Activated CD4-positive, alpha-beta T cell treated with anti-CD3 and anti-CD28 coated beads for 4 hours (primary cell): ENCODE data around the gene RPS10.

Experiments used
- DNase-seq, 2 donors: peaks; one replicate each; pipeline ENCODE4 v3.0.0-alpha.2; 2020

RPS10 gene

DNA sequence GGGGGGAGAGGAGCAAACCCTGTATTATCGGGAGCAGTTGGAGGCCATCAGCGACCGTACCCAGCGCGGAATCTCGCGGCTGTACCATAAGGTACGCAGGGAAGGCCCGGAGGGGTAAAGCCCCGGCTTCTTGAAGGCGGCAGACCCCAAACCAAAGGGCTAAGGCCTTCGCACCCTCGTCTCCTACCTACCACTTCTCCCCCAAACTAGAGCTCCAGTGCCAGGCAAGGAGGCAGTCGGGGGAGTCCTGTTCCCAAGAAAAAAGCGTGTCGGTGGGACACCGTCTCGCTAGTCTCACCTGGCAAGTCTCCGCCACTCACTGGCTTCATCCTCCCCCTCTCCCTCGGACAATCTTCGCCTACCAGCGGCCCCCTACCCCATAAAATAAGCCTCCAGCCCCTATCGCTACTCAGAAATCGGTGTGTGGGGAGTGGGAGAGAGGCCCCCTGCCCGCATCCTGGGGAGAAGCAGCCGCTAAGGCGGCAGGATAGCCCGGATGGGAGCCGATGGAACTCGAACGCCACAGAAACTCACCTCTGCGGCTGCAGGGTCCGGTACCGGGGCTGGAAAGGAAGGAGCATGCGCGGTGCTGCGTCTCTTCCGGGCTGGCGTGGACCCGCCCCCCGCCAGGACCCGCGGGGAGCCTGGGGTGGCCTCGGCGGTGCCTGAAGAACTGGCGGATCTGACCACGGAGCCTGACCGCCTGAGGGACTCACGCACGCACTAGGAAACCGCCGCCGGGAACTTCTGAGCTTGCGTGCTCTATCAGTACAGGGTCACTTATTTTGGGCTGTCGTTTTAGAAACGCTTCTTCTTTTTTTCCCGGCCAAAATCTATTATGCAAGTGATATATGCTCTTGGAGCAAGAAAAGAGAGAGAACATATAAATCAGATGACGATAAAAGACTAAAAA lies at the start of gene RPS10:
TSS of gene RPS10 (minus strand) at position 572 of the 913 bp plus-strand sequence. CDS start 848 bp downstream, outside the sequence.
- DNase-seq: peak; percentile 90

DNA sequence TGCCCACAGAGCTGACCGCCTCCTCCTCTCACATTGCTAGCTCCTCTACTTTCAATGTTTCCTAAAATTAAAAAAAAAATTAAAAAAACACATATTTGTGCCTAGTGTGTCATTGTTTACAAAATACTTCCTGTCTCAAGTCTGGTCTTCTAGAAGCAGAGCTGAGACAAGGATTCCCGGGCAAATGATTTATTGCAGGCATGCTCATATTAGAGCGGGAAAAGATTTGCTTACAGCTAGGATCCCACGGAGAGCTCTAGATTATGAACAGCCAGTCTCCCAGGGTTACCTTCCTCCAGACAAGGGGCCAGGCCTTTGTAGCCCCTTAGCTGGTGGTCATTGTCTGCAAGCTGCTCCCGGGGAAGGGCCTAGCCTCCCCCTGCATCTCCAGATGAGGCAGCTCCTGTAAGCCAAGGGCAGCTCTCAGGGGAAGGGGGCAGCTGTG lies 49.4 kb upstream of the RPS10 start:
- no peak for DNase-seq

DNA sequence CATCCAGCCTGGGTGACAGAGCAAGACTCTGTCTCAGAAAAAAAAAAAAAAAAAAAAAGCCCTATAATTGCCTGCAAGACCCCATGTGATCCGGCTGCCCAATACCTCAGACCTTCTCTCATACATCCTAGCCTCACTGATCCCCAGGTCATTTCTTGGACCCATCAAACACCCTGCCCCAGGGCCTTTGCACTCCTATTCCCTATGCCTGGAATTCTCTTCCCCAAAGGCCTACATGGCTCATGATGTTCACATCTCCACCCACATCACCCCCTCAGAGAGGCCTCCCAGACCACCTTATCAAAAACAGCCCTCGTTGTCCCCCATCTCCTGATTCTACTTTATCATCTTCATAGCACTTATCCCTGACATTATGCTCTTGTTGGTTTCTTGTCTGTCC lies 48.9 kb upstream of the RPS10 start:
- DNase-seq: no peak

DNA sequence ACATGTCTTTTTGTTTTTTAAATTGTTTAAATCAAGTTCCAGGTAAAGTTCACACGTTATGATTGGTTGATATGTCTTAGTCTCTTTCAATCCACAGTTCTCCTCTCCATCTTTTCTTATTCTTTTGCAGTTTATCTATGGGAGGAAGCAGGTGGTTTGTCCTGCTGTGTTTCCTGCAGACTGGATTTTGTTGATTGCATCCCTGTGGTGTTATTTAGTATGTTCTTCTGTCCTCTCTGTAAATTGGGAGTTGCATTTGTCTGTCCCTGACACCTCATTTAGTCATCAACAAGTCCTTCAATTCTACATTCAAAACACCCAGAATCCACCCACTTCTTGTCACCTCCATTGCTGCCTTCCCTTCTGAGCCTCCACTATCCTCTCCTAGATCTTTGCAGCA lies 48.1 kb upstream of the RPS10 start:
- DNase-seq: no peak

DNA sequence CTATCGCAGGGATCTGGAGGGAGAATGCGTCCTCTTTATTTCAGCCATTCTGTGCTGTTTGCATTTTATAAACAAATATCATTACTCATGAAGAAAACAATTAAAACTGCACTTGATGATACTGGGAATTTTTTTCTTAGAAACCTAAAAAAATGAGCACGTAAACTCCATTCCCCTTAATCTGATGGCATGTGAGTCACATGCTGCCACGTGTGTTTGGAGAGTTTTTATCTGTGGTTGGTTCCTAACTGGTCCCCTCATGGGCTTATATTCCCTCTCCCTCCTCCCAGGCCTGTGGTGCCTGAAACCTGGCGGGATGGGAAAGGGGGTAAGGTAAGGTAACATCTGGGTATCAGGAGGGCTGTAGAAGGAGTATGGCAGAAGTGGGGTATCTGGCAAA lies 46.6 kb upstream of the RPS10 start:
- DNase-seq: no peak

DNA sequence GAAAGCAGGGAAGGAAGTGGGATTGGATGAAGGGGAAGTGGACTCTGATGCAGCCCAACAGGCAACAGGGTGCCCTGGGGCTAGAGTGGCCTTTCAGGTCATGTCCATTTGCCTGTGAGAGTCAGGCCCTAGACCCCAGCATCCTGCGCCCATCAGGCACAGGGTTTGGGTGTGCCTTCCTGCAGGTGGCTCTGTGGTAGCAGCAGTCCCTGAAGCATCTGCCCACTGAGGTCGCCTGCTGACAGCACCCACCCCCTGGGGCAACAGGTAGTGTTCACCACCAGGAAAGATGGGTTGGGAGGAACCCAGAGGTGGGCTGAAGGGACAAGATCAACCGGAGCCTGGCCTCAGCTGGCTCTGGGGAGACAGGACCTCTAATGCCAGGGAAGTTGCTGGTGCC lies 43.6 kb upstream of the RPS10 start:
- no peak for DNase-seq

DNA sequence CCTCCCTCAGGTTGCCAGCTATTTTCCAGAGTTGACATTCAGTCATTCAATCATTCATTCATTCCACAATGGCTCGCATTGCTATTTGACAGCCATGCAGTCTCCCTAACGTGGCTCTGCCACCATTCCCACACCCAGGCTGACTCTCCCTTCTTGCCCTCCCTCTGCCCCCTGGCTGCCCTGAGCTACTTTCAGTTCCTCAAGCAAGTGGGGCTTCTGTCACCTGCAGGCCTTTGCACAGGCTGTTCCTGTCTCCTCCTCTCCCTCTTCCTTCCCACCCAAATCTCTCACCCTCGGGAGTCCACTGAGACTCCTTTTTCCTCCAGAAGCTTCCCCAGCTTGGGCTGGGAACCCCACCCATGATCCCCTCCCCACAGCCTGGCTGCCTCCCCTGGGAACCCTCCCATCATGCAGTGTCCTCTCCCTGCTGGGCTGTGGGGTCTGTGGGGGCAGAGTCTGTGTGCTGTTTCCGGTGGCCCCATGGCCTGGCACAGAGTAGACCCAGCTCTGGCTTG lies 42.6 kb upstream of the RPS10 start:
- no peak for DNase-seq

DNA sequence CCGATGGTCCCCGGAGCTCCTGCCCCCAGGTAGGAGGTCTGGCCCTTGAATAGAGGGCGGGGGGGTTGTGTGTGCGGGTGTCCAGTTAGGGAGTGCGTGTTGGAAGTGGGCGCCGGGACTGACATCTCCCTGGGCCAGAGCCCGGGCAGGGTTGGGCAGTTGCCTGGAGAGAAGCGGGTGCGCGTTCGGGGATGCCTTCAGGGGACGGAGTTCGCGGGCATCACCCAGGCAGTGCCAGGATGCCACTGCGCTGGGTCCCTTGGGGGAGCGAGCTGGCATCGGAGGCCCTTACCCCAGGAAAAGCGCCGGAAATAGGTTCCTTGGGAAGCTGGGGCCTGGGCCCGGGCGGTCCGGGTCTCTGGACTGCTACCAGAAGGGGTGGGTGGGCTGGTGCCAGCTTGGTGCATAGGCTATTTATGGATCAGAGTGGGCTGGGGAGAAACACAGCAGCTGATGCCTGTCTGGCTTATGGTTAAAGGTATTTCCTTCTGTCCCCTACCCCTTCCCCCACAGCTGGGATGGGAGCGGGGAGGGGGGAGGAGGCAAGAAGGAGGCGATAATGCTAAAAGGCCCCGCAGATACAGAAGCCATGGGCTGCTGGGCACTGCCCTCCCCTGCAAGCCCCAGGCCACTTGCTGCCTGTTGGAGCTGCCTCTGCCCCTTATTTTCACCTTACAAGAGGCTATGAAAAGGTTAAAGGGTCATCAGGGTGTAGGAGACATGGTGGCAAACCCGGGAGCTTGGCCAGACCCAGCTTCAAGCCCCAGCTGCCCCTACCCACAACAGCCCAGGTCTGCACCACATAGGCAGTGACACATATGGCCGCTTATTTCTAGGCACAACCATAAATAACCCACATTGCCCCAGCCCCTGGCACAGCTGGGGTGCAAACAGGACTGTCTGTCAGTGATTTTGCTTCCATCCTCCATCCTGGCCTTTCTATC lies 40.6 kb upstream of the RPS10 start:
- DNase-seq: no peak

DNA sequence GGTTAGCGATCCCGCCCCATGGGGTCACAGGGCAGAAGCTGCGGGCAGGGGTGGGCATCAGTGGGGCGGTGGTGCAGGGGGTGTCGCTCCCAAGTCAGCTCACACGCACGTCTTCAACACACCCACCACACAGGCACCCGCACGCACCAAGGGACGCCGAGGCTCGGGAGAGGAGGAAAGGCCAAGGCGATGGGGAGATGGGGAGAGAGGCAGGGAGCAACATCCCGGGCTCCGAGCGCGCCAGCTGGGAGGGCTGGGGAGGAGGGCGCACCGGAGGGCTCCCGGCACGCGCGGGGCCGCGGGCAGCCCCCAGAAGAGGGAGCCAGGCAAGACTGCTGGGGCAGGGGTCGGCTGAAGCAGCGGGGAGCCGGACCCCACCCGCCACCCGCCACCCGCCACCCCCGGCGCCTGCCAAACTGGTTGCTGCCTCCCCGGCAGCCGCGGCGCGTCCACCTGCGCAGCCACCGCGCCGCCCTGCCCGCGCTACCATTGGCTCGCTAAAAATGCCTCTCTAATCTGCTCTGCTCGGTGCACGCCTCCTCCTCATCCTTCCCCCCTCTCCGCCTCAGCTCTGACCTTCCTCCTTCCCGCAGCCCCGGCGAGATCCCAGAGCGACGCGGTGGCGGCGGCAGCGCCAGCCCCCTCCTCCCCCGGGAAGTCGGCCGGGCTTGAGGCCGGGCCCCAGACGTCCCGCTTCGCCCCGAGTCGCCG lies 39.8 kb upstream of the RPS10 start, which contains the start of gene PACSIN1:
TSS of gene PACSIN1 (plus strand) at position 546 of the 711 bp plus-strand sequence. CDS start 60,230 bp downstream, outside the sequence.
- DNase-seq: no peak

DNA sequence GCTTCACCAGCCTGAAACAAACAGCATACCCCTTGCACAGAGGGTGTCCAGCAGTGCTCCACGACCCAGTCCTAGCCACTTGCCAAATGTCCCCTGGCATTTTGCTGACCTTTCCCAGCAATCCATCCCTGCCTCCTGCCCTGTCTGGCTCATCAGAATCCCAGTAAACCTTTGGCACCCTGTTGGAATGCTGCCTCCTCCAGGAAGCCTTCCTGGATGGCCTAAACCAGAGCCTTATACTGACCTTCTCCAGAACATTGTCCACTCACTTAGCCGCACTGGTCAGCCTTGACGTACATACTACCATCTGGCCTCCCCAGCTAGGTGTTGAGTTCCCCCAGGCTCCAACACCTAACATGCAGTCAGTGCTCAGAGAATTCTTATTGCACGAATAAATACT lies 38.0 kb upstream of the RPS10 start:
- no peak for DNase-seq

DNA sequence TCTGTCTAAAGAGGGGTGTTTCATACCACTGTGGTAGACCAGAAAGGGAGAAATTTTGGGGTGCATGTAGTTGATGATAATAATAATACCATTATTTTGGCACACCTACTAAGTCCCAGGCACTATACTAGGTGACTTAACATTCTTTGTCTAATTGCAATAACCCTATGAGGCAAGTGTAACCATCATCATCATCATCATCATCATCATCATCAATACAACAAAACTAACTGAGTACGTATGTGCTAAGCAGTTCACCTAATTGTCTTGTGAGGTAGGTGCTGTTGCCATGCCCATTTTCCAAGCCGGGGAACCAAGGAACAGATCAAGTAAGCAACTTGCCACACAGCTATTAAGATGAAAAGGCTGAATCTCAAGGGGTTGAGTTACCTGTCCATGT lies 37.4 kb upstream of the RPS10 start:
- DNase-seq: no peak

DNA sequence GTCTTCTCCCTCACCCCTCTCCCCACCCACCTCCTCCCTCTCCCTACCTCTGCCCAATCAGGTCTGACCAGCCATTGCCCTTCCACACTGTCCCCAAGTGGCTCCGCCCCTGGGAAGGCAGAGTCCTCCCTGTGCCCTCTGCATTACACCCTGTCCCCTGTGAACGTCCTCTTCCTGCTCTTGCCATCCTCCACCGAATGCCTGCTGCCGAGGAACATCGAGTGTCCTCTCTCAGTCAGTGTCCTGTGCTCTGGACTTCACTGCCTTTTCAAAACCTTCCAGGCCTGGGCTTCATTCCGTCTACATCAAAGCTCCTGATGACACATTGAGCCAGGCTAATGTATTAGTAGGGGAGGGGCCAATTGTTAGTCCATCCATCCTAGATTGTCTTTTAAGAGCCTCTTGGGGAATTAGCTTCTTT lies 36.7 kb upstream of the RPS10 start:
- no peak for DNase-seq

DNA sequence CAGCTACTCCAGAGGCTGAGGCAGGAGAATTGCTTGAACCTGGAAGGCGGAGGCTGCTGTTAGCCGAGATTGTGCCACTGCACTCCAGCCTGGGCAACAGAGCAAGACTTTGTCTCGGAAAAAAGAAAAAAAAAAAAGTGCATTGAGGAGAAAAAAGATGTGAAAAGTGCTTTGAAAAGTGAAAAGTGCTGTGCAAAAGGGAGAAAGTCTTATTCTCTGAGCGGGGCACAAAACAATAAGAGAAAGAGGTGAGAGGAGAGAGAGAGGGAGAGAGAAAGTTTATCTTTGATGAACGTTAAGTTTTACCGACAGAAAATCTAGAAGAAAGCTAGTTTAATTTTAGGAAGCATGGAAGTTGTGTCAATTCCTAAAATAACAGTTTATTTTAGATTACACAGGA lies 36.1 kb upstream of the RPS10 start:
- DNase-seq: no peak

DNA sequence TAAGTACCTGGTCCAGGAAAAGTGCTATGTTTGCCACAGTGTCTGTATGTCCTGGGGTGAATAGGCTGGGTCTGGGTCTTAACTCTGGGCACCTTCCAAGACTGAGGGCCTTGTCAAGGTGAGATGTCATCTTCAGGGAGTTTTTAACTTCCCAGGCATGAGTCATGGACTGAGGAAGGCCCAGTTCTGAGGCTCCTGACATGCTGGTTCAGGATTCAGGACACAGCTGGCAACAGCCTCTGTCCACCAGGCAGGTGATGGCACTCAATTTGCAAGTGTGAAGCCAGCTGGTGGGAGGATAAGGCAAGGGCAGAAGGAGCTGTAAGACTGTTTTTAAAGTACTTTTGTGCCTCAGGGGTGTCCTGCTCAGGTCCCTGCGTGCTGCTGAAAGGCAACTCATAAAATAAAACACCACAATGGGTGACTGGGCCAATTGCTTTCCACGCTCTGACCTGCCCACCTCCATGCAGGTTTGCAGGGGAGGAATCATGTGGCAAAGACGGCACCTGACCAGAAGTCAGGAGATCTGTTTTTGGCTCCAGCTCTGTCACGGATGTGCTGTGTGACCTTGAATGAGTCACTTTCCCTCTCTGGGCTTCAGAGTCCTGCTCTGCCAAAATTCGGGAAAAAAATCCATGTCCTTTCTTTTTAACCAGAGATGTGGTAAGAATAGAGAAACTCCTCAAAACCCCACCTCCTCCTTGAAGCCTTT lies 35.1 kb upstream of the RPS10 start:
- DNase-seq: no peak

DNA sequence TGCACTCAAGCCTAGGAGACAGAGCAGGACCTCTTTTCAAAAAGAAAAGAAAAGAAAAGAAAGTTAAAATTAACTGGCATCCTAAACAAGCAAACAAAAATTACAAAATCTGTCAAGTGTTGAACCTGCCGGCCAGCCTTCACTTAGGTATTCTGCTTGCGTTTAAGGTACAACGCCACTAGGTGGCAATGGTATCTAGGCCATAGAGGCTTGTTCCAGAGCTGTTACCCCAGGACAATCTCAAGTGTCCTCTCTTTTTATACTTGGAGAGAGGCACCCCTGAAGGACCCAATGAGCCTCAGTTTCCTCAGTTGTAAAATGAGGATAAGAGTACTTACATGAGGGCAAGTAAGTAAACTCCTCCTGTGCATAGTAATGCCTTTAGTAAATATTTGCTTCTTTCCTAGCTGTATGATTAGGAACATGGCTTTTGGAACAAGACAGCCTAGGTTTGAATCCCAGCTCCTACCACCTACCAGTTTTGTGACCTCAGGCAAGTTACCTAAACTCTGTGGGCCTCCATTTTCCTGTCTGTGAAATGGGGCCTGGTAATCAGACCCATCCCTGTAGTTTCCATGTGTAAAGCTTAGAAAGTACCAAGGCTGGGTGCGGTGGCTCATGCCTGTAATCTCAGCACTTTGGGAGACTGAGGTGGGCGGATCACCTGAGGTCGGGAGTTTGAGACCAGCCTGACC lies 34.2 kb upstream of the RPS10 start:
- DNase-seq: peak; percentile 49 to 53

DNA sequence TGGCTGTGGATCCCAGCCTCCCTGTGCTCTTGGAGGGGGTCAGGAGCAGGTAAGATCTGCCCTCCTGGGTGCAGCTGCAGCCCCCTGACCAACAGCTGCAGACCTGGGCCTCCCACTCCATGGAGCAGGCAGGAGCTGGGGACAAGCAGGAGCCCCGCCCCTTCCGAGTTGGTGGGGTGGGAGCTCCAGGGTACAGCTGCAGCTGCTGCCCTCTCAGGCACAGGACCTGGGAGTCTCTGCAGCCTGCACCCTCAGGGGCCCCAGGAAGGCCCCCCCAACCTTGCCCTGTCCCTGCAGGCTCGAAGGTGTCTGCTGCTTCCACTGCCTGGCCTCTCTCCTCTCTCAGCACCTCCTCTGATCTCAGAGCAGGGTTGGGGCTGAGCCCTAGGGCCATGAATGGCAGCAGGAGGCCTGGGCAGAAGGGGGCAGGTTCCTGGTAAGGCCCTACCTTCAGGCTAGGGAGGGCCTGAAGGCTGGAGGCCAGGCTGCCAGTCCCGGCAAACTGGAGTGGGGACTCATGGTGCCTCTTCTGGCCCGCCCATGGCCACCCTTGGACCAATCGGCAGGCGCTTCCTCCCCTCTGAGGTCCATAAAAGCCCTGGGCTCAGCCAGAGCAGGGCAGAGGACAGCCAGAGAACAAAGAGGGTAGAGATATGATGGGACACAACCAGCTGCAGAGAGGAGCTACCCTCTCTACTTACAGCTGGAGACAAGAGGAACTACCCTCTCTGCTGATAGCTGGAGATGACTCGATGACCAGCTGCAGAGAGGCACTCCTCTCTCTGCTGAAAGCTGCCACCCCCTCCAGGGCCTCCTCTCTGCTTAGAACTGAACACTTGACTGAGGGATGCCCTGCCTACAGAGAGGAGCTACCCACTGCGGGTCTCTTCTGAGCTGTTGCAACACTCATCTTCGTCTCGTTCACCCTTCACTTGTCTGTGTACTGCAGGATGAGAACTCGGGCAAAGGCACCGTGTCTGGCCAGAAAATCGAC lies 32.2 kb upstream of the RPS10 start:
- DNase-seq: no peak

DNA sequence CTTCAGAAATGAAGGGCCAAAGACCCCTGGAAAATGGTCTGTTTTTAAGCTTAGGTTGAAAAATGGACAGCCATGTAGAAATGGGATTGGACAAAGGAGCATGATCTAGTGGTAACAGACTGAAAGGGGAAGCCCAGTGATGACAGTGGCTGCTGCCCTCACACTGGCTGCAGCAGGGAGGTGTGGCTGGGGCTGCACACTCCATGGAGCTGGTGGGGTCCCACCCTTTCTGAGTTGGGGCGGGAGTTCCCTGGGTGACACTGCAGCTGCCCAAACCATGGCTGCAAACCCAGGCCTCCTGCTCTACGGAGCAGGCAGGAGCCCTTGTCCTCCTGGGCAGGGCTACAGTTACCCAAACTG lies 31.5 kb upstream of the RPS10 start:
- no peak for DNase-seq

DNA sequence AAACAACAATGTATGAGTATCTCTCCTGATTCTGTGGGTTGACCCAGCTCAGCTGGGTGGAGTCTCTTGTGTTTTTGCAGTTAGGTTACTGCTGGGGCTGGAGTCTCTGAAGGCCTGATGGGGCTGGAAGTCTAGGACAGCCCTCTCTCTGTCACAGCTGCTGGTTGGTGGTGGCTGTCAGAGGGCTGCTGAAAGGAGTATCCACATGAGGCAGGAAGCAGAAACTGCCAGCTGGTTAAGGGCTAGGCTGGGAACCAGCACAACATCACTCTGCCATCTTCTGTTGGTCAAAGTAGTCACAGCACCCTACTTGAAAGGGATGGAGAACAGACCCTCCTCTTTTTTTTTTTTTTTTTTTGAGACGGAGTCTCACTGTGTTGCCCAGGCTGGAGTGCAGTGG lies 30.0 kb upstream of the RPS10 start:
- DNase-seq: no peak

DNA sequence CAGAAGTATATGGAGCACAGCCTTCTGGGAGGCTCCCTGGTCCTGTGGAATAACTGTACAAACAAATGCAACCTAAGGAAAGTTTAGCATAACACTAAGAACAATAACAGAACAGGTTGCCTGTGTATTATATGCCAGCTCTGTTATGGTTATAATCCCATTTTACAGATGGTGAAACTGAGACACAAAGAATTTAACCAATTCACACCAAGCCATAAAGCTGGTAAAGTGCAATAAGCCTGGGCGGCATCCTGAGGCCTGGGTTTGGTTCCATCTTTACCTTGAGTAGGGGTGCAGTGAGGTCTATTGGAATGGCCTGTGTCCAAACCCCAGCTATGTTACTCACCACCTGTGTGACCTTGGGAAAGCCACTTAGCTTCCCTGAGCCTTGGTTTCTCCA lies 25.3 kb upstream of the RPS10 start:
- no peak for DNase-seq

DNA sequence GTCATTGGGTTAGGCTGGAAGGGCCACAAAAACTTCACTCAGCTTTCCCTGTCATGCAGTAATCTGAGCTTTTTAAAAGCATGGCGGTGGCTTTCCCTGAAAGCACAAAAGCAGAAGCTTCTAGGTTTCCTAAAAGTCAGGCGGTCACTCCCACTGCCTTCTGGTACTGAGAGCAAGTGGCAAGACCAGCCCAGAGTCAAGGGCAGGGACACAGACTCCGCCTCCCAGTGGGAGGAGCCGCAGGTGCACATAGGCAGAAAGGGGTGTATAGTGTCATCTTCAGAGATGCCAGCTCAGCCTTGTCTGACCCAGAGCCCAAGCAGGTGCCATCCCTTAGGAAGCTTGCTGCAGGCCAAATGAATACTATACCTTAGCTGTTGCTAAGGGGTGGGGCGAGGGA lies 22.0 kb upstream of the RPS10 start:
- no peak for DNase-seq
